ENCODE measurements around the gene AJM1. TPM values are rescaled to one million over a fixed set of nuclear protein-coding genes. Genes with fewer than 3 reads are reported as not detected.
A peak's percentile ranks its signal among the peaks of the same experiment; 100 is the strongest.

Gene AJM1
- total and polyA plus RNA-seq, 2 donors (not counting 1 experiment from before 2014, with no cell fraction given), result 1.7 to 2.9 TPM

DNA sequence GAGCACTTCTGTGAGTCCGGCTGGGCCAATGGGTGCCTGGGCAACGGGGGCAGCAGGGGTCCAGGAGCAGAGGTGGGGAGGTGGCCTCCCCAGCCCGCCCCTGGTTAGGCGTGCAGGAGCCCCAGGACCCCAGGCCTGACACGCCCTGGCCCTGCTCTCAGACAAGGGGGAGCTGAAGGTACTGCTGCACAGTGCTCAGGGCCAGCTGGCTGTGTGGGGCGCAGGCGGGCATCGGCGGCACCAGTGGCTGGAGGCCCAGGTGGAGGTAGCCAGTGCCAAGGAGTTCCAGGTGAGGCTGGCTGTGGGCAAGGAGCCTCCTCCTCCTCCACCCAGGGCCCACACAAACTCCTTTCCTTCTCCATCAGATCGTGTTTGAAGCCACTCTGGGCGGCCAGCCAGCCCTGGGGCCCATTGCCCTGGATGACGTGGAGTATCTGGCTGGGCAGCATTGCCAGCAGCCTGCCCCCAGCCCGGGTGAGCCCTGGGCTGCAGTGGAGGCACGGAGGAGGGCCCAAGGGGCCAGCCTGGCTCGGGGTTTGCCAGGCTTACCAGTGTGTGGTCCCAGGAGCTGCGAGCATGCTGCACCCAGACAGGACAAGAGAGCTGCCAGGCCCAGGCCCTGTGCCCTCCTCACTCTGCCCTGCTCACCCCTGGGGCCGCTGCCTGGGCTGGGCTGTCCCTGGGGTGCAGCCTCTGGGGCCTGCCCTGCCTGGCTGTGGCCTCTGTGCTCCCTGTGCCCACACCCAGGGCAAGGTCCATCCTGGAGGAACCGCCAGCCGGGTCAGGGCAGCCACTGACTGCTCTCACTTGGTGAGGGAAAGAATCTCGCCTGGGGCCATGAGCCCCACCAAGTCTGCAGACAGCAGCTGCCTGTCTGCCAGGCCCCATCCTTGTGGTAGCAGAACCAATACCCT lies 16.8 kb downstream of the AJM1 start:
- CTCF ChIA-PET, result interaction anchor here (1.1 to 1.3 kb wide), 2 partner anchors 16 to 205 kb away, joined by 3 to 4 read pairs; partner anchors contain the start of gene AJM1
- H3K4me1 Mint-ChIP-seq, result peaks cover 7% of the 10 kb centered on the region

More for the DNA sequence above, 16.8 kb downstream of the AJM1 start:
- no peak overlapping the region for H3K27ac Mint-ChIP-seq
- no peaks in the 10 kb centered on the region for H3K27me3 ChIP-seq (replicated peaks in 1 of 4; ENCODE audit: control extremely low read depth in 1 of 4, control insufficient read depth in 3 of 4, insufficient read depth in 4 of 4, low read length in 3 of 4)
- DNase-seq (peak; percentile 13), ATAC-seq (ENCODE audit: low read depth) (no peak)
- no peak overlapping the region for H3K4me3 Mint-ChIP-seq
- no peak overlapping the region for H3K27ac ChIP-seq (ENCODE audit: low read length in 2 of 2)
- H3K9me3 ChIP-seq (ENCODE audit: control extremely low read depth in 1 of 3, control insufficient read depth in 2 of 3, insufficient read depth in 1 of 3, low read length in 2 of 3), result no peaks in the 10 kb centered on the region
- H3K9ac ChIP-seq (ENCODE audit: low read length), result no peak overlapping the region
- intact Hi-C loops (cut with micrococcal nuclease), result no loop called here
- H3K79me2 ChIP-seq (ENCODE audit: control insufficient read depth, insufficient read depth, low read length), result peaks cover 12% of the 10 kb centered on the region
- H3K9me3 Mint-ChIP-seq (ENCODE audit: insufficient read depth), result no peaks in the 10 kb centered on the region
- H2AFZ ChIP-seq (ENCODE audit: insufficient read depth, low read depth, low read length, poor library complexity, severe bottlenecking), result no peak overlapping the region
- H4K20me1 ChIP-seq (ENCODE audit: control insufficient read depth, insufficient read depth, low read length, poor library complexity, severe bottlenecking), result peaks cover 21% of the 10 kb centered on the region
- 86% methylated on average over 20 of the region's 20 CpGs for WGBS (ENCODE audit: insufficient coverage)
- H3K27me3 Mint-ChIP-seq, result no peaks in the 10 kb centered on the region
- H3K36me3 ChIP-seq (replicated peaks in 1 of 2; ENCODE audit: control extremely low read depth in 1 of 2, control insufficient read depth in 1 of 2, extremely low read depth in 1 of 2, insufficient read depth in 2 of 2, low read length in 1 of 2), result peaks cover 0 to 35% of the 10 kb centered on the region in 2 experiments
- no peak for TF ChIP-seq EZH2 (IDR thresholded peaks at IDR 0.05; ENCODE audit: borderline replicate concordance, insufficient read depth, low read depth, low read length, poor library complexity, severe bottlenecking)
- TF ChIP-seq, protein P1, sequence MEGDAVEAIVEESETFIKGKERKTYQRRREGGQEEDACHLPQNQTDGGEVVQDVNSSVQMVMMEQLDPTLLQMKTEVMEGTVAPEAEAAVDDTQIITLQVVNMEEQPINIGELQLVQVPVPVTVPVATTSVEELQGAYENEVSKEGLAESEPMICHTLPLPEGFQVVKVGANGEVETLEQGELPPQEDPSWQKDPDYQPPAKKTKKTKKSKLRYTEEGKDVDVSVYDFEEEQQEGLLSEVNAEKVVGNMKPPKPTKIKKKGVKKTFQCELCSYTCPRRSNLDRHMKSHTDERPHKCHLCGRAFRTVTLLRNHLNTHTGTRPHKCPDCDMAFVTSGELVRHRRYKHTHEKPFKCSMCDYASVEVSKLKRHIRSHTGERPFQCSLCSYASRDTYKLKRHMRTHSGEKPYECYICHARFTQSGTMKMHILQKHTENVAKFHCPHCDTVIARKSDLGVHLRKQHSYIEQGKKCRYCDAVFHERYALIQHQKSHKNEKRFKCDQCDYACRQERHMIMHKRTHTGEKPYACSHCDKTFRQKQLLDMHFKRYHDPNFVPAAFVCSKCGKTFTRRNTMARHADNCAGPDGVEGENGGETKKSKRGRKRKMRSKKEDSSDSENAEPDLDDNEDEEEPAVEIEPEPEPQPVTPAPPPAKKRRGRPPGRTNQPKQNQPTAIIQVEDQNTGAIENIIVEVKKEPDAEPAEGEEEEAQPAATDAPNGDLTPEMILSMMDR (IDR thresholded peaks at IDR 0.05), result no peak
- H3K4me1 ChIP-seq (ENCODE audit: control insufficient read depth in 2 of 2, insufficient read depth in 2 of 2, low read length in 2 of 2), result peaks cover 0 to 5% of the 10 kb centered on the region in 2 donors
- no peak overlapping the region for H3K4me3 ChIP-seq (ENCODE audit: control extremely low read depth in 1 of 5, extremely low read depth in 1 of 5, insufficient read depth in 1 of 5, low read depth in 2 of 5, low read length in 4 of 5)
- POLR2A ChIA-PET, result interaction anchor here (0.6 kb wide), 1 partner anchor 42 kb away, joined by 3 read pairs; no protein-coding TSS in a partner anchor
- H3K4me2 ChIP-seq (replicated peaks; ENCODE audit: low read depth, low read length, poor library complexity, severe bottlenecking), result no peak overlapping the region
